OCI-M2 (cell line): ENCODE results near the gene DYNC1I2.

ENCODE experiments used
- DNase-seq: peaks from one replicate; lab custom pipeline; 2025; ENCODE audit not compliant: unreplicated experiment; lab: John Stamatoyannopoulos, UW

DYNC1I2 gene

GRCh38 chr2:171687287-171688128 is at the start of gene DYNC1I2:
DYNC1I2 (plus strand) TSS chr2:171687469; CDS start chr2:171690156, 2,687 bp downstream.
- DNase-seq: peak; percentile 27

DNA sequence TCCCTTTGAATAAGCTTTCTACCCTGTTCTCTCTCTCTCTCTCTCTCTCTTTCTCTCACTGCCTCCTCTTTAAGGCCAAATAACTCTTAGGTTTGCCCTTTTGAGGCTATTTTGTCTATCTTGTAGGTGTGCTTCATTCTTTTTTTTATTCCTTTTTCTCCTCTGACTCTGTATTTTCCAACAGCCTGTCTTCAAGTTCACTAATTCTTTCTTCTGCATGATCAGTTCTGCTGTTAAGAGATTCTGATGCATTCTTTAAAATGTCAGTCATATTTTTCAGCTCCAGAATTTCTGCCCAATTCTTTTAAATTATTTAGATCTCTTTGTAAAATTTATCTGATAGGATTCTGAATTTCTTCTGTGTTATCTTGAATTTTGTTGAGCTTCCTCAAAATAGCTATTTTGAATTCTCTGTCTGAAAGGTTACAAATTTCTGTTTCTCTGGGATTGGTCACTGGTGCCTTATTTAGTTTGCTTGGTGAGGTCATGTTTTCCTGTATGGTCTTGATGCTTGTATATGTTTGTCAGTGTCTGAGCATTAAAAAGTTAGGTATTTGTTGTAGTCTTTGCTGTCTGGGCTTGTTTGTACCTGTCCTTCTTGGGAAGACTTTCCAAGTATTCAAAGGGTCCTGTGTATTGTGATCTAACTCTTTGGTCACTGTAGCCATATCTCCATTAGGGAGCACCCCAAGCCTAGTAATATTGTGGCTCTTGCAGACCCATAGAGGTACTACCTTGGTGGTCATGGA is 35.4 kb upstream of the DYNC1I2 start:
- DNase-seq: no peak

- no peak for DNase-seq
Observed at GRCh38 chr2:171652416-171652785, 34.9 kb upstream of the DYNC1I2 start.

- no peak for DNase-seq
Observed at GRCh38 chr2:171655586-171655985, 31.7 kb upstream of the DYNC1I2 start.

- no peak for DNase-seq
Observed at GRCh38 chr2:171667041-171667440, 20.2 kb upstream of the DYNC1I2 start.

DNA sequence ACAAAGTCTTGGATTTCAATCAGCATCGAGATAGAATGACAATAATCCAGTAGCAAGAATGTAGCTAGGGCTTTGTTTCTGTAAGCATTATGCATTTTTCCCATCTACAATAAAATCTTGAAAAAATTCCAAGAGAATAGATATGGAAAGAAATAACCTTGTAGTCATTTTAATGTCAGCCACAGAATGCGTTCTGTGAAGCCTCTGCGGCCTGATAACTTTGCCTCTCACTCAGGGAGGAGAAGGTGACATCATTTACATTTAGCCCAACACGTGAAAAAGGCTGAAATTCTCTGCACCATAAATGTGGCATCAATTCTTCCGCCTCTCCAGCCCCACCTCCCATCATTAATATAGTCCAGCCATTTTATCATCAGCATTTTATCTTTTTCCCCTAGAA is 19.1 kb upstream of the DYNC1I2 start:
- no peak for DNase-seq

GRCh38 chr2:171669121-171669520 is 18.1 kb upstream of the DYNC1I2 start:
- no peak for DNase-seq

DNA sequence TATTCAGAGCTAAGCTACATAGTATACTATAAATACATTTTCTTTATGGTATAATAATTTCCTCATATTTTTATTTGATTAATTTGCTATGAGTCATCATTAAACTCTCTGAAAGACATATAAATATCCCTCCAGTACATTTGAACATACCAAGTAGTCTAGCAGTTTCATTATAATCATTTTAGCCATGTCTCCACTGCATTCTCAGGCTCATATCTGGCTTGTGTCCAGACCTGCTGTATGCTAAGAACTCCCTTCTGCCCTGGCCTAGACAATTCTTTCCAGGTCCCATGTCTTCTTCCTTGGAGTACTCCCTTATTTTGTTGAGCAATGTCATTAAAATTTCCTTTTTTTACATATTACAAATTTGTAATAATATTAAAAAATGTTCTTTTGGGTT is 16.6 kb upstream of the DYNC1I2 start:
- DNase-seq: no peak

GRCh38 chr2:171671867-171672266 is 15.4 kb upstream of the DYNC1I2 start:
- DNase-seq: no peak

GRCh38 chr2:171673905-171674304 is 13.4 kb upstream of the DYNC1I2 start:
- DNase-seq: no peak

GRCh38 chr2:171675810-171676345 is 11.4 kb upstream of the DYNC1I2 start:
- no peak for DNase-seq

DNA sequence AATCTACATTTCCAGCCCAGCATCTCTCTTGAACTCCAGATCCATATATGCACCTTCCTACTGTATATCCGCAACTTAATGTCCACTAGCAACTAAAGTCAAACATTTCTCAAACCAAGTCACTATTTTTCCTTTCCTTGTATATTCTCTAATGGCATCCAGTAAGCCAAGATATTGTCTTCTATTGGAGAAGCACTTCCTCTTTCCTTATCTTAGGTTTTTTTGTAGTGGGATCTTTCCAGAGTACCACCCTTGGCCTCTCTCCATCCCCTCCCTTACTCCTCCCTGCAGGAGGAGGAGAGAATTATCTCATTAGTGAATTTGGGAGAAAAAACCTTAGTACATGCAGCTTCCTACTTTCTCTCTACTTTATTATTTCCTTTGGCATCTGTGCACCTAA is 8.7 kb upstream of the DYNC1I2 start:
- no peak for DNase-seq

DNA sequence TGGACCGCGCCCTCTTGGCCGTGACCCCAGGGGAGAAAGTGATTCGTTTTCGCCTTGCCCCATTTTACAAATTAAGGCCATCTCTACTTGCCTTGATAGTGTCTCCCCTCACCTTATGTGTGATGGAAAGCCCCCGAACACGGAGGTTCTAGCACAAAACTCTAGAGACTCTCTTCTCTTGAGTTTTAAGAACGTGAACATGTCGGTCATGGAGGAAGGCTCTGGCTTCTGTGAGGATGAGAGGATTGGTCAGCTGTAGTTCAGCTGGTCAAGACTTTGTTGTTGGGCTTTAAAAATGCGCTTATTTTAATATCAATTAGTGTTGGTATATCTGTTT is 828 bp downstream of the DYNC1I2 start:
- DNase-seq: no peak

DNA sequence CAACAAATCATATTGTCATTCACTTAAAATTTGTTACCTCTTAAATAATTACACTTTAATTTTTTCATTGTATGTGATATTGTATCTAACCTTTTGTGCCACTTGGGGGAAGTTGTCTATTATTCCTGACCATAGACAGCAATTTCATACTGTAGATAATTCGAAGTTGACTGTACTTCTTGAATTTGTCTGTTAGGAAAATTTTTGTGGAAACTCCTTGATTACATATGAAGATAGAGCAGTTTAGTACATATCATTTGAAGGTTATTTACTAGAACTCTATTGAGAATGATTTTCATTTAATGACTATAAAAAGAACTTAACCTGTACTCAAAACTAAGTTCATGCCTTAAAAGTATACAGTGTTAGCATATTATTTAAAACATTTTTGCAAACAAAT is 5.1 kb downstream of the DYNC1I2 start:
- DNase-seq: no peak

- DNase-seq: no peak
Observed at GRCh38 chr2:171702781-171703556, 15.7 kb downstream of the DYNC1I2 start.

DNA sequence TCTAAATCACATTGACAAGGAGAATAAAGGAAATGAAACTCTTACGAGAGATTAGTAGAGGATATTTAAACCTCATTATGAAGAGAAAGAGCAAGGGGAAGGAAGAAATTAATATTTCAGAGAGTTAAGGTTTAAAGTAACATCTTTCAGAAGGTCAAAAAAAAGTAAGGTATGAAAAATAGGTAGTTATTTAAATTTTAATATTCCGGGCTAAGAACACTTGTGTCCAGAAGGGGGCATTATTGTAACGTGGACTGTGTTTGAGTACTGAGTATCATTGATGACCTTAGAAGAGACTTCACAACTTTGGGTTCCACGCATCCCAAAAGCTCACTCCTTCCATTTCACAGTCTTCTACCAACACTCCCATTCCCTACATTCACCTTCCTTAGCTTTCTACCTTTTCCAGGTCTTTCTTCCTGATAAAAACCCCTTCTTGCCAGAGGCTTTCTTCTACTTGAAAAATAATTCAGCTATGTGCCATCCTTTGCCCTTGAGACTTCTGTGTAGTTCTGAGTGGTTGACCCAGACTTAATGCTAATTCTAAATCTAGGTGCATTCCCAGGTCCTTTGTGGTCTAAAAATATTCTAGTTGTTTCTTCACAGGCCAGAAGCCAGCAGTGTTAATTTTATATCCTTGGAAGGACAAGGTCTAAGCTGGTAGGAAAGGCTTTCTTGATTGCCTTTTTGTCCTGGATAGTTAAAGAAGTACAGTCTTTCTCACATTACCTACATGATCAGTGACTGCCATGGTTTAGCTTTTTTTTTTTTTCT is 16.5 kb downstream of the DYNC1I2 start:
- no peak for DNase-seq

- DNase-seq: no peak
Observed at GRCh38 chr2:171706152-171706803, 19.0 kb downstream of the DYNC1I2 start.

DNA sequence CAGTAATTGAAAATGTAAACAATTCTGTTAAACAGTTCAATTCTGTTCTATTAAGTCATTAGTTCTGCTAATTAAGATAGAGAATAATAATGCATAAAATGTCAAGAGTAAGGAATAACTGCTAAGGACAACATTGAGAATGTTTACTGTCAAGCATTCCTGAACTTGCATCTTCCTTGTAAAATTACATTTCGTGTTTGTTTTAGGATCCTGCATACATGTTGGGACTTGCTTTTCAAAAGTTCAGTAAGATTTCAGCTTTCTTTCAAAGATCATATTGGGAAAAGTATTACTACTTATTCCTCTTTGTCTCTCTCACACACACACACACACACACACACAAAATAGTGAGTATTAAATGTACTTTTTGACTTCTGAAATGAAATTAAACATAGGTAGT is 20.5 kb downstream of the DYNC1I2 start:
- DNase-seq: no peak

- DNase-seq: no peak
Observed at GRCh38 chr2:171709011-171709685, 21.9 kb downstream of the DYNC1I2 start.

DNA sequence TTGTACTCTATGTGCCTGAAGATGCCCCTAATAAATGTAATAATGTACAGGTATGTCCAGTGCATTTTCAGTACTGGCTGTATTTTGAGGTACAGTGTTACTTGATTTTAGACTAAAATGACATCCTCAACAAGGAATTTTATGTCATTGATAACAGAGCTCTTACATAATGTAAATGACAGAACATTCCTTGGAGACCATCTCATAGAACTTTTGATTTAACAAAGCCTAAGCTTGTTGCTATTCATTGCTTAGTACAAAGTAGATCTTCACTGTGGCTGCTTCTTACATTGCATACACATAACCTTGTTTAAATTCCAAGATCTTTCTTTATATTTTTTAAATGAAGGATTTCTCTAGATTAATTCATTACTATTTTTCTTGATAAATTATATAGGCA is 24.1 kb downstream of the DYNC1I2 start:
- no peak for DNase-seq
